Dendritic cell treated with granulocyte-macrophage colony-stimulating factor and Interleukin-4, amounts not matched to agents 40 ng/mL and 50 ng/mL, for 4 days (primary cell): Measurements from ENCODE around the gene TMEM125.

Experiments used
- H3K27ac Mint-ChIP-seq: one replicate; pipeline ENCODE4 v1.8.0; 2022; ENCODE audit warnings: mild to moderate bottlenecking, mixed read lengths
- H3K27me3 Mint-ChIP-seq: one replicate; pipeline ENCODE4 v1.8.0; 2022; ENCODE audit warnings: mild to moderate bottlenecking, mixed read lengths
- H3K36me3 Mint-ChIP-seq: one replicate; pipeline ENCODE4 v1.8.0; 2022; ENCODE audit warnings: low read depth, mixed read lengths
- H3K4me1 Mint-ChIP-seq: one replicate; pipeline ENCODE4 v1.8.0; 2022; ENCODE audit warnings: low read depth, mixed read lengths
- H3K4me3 Mint-ChIP-seq: one replicate; pipeline ENCODE4 v1.8.0; 2022; ENCODE audit warnings: mild to moderate bottlenecking, moderate library complexity, mixed read lengths
- H3K9me3 Mint-ChIP-seq: one replicate; pipeline ENCODE4 v1.8.0; 2022; ENCODE audit warnings: mixed read lengths
- intact Hi-C: fragments of 100-400 bp; cut with micrococcal nuclease; formaldehyde crosslinking; loops from one replicate; pipeline ENCODE4 v1.15.0; 2022

Gene TMEM125

GRCh38 chr1:43286115-43286514 is 16.3 kb downstream of the TMEM125 start:
- Mint-ChIP-seq H3K4me1 (peaks cover 12% of the 10 kb centered on the region), H3K27me3 (peaks cover 4% of the 10 kb centered on the region), H3K4me3 (no peak overlapping the region), H3K36me3 (no peaks in the 10 kb centered on the region), H3K9me3 (no peaks in the 10 kb centered on the region), H3K27ac (no peak overlapping the region)
- intact Hi-C loops = no loop called here

DNA sequence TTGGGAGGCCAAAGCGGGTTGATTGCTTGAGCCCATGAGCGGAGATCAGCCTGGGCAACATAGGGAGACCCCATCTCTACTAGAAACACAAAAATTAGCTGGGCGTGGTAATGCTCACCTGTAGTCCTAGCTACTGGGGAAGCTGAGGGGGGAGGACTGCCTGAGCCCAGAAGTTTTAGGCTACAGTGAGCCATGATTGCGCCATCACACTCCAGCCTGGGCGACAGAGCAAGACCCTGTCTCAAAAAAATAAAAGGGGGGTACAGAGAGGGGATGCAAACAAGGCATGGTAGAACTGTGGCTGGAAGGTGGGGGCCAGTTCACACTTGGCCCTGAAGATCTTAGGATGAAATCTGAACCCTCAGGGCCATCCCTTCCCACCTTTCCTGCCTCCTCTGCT is 16.8 kb downstream of the TMEM125 start:
- Mint-ChIP-seq H3K27me3 (peaks cover 4% of the 10 kb centered on the region), H3K36me3 (no peaks in the 10 kb centered on the region), H3K27ac (no peak overlapping the region), H3K9me3 (no peaks in the 10 kb centered on the region), H3K4me3 (no peak overlapping the region), H3K4me1 (peaks cover 12% of the 10 kb centered on the region)
- intact Hi-C loops = no loop called here

GRCh38 chr1:43288058-43288784 is 18.4 kb downstream of the TMEM125 start:
- peaks cover 4% of the 10 kb centered on the region for H3K27me3 Mint-ChIP-seq
- no peak overlapping the region for H3K4me3 Mint-ChIP-seq
- intact Hi-C loops = no loop called here
- H3K27ac Mint-ChIP-seq = no peak overlapping the region
- no peaks in the 10 kb centered on the region for H3K36me3 Mint-ChIP-seq
- H3K4me1 Mint-ChIP-seq = peaks cover 12% of the 10 kb centered on the region
- H3K9me3 Mint-ChIP-seq = no peaks in the 10 kb centered on the region

DNA sequence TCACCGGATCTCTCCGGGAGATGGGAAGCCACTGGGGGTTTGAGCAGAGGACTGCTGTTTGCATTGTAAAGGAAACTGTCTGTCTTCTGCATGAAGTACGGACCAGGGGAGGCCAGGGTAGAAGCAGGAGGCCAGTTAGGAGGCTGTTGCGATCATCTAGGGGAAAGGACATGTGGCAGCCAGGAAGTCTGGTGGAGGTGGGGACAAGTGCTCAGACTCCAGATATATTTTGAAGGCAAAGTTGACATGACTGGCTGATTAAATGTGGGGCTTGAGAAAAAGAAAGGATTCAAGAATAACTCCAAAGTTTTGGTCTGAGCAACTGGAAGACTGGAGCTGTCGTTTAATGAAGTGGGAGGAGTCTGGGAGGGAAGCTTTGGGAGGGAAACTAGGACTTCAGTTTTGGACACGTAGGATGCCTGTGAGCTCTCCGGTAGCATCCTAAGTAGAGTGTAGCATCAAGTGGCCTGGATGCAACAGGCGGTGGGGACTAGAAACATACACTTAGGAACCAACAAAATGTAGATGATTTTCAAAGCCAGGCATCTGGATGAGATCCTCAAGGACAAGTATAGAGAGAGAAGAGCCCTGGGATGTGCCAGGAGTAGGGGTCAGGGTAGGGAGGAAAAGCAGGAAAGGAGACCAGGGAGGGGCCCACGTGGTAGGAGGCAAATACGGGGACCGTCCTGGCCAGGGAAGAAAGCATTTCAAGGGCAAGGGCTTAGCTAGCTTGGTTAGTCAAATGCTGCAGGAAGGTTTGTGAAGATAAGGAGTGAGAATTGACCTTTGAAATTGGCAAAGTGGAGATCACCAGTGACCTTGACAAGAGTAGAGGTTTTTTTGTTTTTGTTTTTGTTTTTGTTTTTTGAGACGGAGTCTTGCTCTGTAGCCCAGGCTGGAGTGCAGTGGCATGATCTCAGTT is 19.3 kb downstream of the TMEM125 start:
- no peak overlapping the region for H3K27ac Mint-ChIP-seq
- no peak overlapping the region for H3K4me3 Mint-ChIP-seq
- H3K27me3 Mint-ChIP-seq = peaks cover 4% of the 10 kb centered on the region
- H3K9me3 Mint-ChIP-seq = no peaks in the 10 kb centered on the region
- H3K36me3 Mint-ChIP-seq = no peaks in the 10 kb centered on the region
- intact Hi-C loops = no loop called here
- peaks cover 10% of the 10 kb centered on the region for H3K4me1 Mint-ChIP-seq

GRCh38 chr1:43292216-43292615 is 22.4 kb downstream of the TMEM125 start:
- intact Hi-C loops = no loop called here
- no peaks in the 10 kb centered on the region for H3K4me1 Mint-ChIP-seq
- H3K27me3 Mint-ChIP-seq = peaks cover 2% of the 10 kb centered on the region
- H3K4me3 Mint-ChIP-seq = no peak overlapping the region
- no peaks in the 10 kb centered on the region for H3K36me3 Mint-ChIP-seq
- H3K9me3 Mint-ChIP-seq = no peaks in the 10 kb centered on the region
- H3K27ac Mint-ChIP-seq = no peak overlapping the region

DNA sequence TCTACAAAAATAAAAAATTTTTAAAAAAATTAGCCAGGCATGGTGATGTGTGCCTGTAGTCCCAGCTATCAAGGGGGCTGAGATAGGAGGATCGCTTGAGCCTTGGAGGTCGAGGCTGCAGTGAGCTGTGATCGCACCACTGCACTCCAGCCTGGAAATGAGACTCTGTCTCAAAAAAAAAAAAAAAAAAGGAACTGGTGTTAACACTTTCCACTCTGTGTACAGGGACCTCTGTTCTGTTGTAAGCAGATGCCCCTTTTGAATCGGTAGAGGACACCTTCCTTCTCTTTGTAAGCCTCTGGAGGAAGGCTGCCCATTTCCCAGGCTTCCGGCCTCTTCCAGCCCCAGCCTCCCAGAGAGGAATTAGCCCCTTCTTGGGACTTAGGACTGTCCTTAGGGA is 22.9 kb downstream of the TMEM125 start:
- intact Hi-C loops = no loop called here
- Mint-ChIP-seq H3K27me3 (peaks cover 1% of the 10 kb centered on the region), H3K4me1 (no peaks in the 10 kb centered on the region), H3K4me3 (no peak overlapping the region), H3K27ac (no peak overlapping the region), H3K9me3 (no peaks in the 10 kb centered on the region), H3K36me3 (no peaks in the 10 kb centered on the region)

DNA sequence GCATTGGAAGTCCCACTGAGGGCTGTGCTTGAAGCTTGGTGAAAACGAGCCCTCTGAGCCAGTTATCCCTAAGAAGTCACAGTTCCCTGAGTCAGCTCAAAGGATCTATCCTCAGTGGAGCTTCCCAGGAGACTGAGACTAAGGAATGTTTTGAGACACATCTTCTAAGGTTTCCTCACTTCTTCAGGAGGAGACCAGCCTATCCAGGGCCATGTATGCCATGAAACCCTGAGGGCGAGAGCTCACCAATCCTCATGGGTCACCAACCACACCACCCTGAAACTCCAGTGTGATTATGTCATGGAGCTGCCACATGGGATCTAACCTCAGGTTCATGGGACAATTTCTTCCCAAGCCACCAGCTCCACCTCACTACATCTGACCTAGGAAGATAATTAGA is 23.4 kb downstream of the TMEM125 start:
- H3K36me3 Mint-ChIP-seq = no peaks in the 10 kb centered on the region
- no peak overlapping the region for H3K4me3 Mint-ChIP-seq
- H3K27ac Mint-ChIP-seq = no peak overlapping the region
- H3K27me3 Mint-ChIP-seq = no peaks in the 10 kb centered on the region
- no peaks in the 10 kb centered on the region for H3K9me3 Mint-ChIP-seq
- H3K4me1 Mint-ChIP-seq = no peaks in the 10 kb centered on the region
- intact Hi-C loops = no loop called here

- H3K4me3 Mint-ChIP-seq = no peak overlapping the region
- intact Hi-C loops = no loop called here
These were observed 24.3 kb downstream of the TMEM125 start for GRCh38 chr1:43293896-43294760.

GRCh38 chr1:43294761-43295160 is 25.0 kb downstream of the TMEM125 start:
- Mint-ChIP-seq H3K27me3 (no peaks in the 10 kb centered on the region), H3K4me3 (no peak overlapping the region), H3K36me3 (no peaks in the 10 kb centered on the region), H3K27ac (no peak overlapping the region), H3K9me3 (no peaks in the 10 kb centered on the region), H3K4me1 (no peaks in the 10 kb centered on the region)
- intact Hi-C loops = no loop called here

More at GRCh38 chr1:43293896-43294760, 24.3 kb downstream of the TMEM125 start:
- H3K9me3 Mint-ChIP-seq = no peaks in the 10 kb centered on the region
- H3K36me3 Mint-ChIP-seq = no peaks in the 10 kb centered on the region
- H3K27ac Mint-ChIP-seq = no peak overlapping the region
- H3K4me1 Mint-ChIP-seq = no peaks in the 10 kb centered on the region
- no peaks in the 10 kb centered on the region for H3K27me3 Mint-ChIP-seq

- Mint-ChIP-seq H3K36me3 (no peaks in the 10 kb centered on the region), H3K27ac (no peak overlapping the region), H3K4me3 (no peak overlapping the region), H3K9me3 (no peaks in the 10 kb centered on the region), H3K4me1 (peaks cover 8% of the 10 kb centered on the region), H3K27me3 (no peaks in the 10 kb centered on the region)
- intact Hi-C loops = no loop called here
These were observed 26.4 kb downstream of the TMEM125 start for GRCh38 chr1:43296207-43296606.

- intact Hi-C loops = no loop called here
- H3K4me3 Mint-ChIP-seq = no peak overlapping the region
- peaks cover 8% of the 10 kb centered on the region for H3K4me1 Mint-ChIP-seq
- no peaks in the 10 kb centered on the region for H3K9me3 Mint-ChIP-seq
- H3K36me3 Mint-ChIP-seq = no peaks in the 10 kb centered on the region
- H3K27ac Mint-ChIP-seq = no peak overlapping the region
- H3K27me3 Mint-ChIP-seq = peaks cover 4% of the 10 kb centered on the region
These were observed 28.3 kb downstream of the TMEM125 start for GRCh38 chr1:43298055-43298454.

DNA sequence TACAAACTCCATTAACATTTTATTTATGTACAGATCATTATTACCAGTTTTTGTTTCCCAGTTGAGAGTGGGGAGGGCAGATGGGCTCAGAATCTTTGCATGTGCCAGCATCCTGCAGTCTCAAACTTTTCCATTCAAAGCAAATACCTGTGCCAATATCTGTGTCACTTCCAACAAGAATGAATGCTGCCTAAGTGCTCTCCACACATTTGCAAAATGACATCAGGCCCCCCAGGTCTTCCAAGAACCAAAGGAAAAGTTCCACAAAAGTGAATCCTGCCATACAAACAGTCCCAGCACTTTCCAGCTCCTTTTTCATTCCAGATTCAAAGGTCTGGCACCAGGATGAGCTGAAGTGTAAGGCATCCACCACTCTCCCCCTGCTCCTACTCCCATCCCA is 29.3 kb downstream of the TMEM125 start:
- Mint-ChIP-seq H3K36me3 (no peaks in the 10 kb centered on the region), H3K4me1 (peaks cover 8% of the 10 kb centered on the region), H3K4me3 (no peak overlapping the region), H3K9me3 (no peaks in the 10 kb centered on the region), H3K27me3 (peaks cover 4% of the 10 kb centered on the region), H3K27ac (no peak overlapping the region)
- intact Hi-C loops = no loop called here

DNA sequence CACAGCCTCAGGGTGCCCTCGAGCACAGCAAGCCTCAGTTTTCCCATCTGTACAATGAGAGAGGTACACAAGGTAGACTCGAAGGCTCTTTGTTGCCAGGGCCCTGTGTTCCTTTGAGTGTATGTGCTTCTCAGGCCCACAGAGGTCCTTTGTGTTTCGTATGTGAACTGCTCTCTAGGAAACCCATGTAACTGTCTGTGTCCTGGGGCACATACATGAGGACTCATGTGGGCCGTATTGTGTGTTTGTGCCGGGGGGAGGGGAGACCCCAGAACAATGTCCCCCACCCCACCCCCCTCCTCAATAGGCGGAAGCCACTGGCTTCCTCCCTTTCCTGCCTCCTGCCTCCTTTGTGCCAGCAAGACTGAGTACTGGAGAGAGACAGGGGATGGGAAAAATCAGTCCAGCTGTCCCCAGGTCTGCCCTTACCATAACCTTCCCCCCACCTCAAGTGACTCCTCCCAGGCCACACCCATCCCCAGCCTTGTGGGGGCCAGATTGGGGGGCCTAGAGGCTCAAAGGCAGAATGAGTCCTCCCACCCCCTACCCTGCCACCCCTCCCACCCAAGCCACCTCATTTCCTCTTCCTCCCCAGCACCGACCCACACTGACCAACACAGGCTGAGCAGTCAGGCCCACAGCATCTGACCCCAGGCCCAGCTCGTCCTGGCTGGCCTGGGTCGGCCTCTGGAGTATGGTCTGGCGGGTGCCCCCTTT is 30.8 kb downstream of the TMEM125 start, which contains the start of gene TIE1:
Gene TIE1 (plus strand): TSS at position 605 of the 717 bp plus-strand sequence. CDS start 90 bp downstream, at position 695.
- peaks cover 8% of the 10 kb centered on the region for H3K4me1 Mint-ChIP-seq
- H3K36me3 Mint-ChIP-seq = no peaks in the 10 kb centered on the region
- H3K27ac Mint-ChIP-seq = no peak within 1 kb of the TSS
- H3K27me3 Mint-ChIP-seq = peaks cover 4% of the 10 kb centered on the region
- intact Hi-C loops = no loop called here
- no peaks in the 10 kb centered on the region for H3K9me3 Mint-ChIP-seq
- no peak within 1 kb of the TSS for H3K4me3 Mint-ChIP-seq
